ENCODE results near the gene TJP1. TPM values are rescaled to one million over a fixed set of nuclear protein-coding genes. Genes with fewer than 3 reads are reported as not detected.

The TJP1 gene
- not detected for total RNA-seq

DNA sequence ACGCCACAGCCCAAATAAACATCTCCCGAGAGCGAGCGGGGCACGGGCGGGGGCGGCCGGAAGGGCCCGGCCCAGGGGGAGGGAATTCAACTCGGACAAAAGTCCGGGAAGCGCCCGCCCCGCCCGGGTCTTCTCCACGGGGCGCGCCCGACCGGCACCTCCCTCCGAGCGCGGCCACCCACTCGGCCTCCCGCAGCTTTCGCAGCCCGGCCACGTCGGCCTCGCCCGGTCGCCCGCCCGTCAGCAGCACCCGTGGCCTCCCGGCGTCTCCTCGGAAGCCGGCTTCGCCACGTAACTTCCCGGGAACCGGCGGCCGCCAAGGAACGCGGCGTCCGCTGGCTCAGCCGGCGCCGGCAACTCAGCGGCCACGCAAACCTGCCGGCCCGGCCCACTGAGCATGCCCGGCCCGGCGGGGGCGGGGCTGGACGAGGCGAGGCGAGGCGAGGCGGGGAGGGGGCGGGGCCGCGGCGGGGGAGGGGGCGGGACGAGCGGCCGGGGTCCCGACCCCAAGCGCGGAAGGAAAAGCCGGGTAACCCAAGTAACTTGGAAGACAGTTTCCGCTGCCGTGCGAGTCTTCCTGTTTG, at the start of gene TJP1:
Gene TJP1 (minus strand): TSS at position 369 of the 584 bp plus-strand sequence. CDS start 440 bp downstream, outside the sequence.
- CTCF ChIA-PET, result no interaction called here
- POLR2A ChIA-PET, result no interaction called here
- no peak for DNase-seq
- Mint-ChIP-seq H3K27me3 (peaks cover 43% of the 10 kb centered on the region), H3K36me3 (peaks cover 5% of the 10 kb centered on the region), H3K4me3 (peak within 1 kb of the TSS; percentile 2), H3K4me1 (ENCODE audit: low read depth) (peaks cover 18% of the 10 kb centered on the region), H3K9me3 (peaks cover 14% of the 10 kb centered on the region), H3K27ac (no peak within 1 kb of the TSS)
- intact Hi-C loops (cut with micrococcal nuclease), result no loop called here

DNA sequence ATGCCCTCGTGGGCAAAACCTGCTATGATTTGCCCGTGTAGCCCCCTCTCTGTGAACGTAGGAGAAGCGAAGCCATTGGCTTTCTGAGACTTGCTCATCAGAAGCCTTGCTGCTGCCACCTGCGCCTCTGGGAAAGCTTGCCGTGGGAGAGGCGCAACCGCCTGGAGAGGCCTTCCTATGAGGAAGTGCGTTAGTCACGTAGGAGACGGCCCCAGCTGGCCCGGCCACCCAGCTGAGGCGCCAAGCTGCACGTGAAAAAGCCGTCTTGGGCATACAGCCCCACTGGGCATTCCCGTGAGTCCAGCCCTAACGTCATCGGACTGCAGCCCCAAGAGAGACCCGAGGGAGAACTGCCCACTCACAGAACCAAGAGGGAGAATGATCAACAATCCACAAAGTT, 49.1 kb upstream of the TJP1 start:
- no peaks in the 10 kb centered on the region for H3K36me3 Mint-ChIP-seq
- H3K27me3 Mint-ChIP-seq, result peaks cover 10% of the 10 kb centered on the region
- CTCF ChIA-PET, result no interaction called here
- no peak overlapping the region for H3K4me3 Mint-ChIP-seq
- H3K27ac Mint-ChIP-seq, result no peak overlapping the region
- H3K4me1 Mint-ChIP-seq (ENCODE audit: low read depth), result no peaks in the 10 kb centered on the region
- POLR2A ChIA-PET, result no interaction called here
- no peaks in the 10 kb centered on the region for H3K9me3 Mint-ChIP-seq
- no peak for DNase-seq
- intact Hi-C loops (cut with micrococcal nuclease), result no loop called here

DNA sequence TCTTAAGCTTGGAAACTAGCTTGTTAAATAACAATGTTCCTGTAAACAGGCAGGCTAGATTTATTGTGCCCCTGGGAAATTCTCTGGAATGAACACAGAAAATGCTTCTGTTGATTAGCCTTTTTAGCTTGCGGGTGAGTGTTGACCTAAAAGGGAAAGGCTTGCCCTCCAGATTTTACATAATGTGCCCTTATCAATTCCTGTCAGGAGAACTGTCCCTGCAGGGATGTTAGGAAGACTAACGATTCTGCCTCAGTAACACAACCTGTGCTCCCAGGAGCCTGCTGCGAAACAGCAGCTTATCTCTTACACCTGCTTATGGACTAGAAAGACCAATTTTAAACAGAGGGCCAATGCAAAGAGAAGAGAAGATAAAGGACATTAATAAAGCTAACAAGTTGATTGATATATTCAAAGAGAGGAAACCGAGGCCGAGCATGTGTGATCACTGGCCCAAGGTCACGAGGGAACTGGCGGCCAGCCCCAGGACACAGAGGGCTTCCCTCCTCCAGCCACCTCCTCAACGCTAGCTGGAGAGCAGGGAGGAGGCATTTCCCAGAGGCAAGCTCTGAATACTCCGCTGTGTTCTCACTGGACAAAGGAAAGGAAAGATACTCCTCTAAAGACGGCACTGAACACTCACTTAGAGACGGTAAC, 48.4 kb upstream of the TJP1 start:
- Mint-ChIP-seq H3K27me3 (peaks cover 15% of the 10 kb centered on the region), H3K27ac (no peak overlapping the region), H3K4me3 (no peak overlapping the region), H3K4me1 (ENCODE audit: low read depth) (no peaks in the 10 kb centered on the region), H3K36me3 (no peaks in the 10 kb centered on the region), H3K9me3 (no peaks in the 10 kb centered on the region)
- no peak for DNase-seq
- ChIA-PET POLR2A (no interaction called here), CTCF (no interaction called here)
- intact Hi-C loops (cut with micrococcal nuclease), result no loop called here

DNA sequence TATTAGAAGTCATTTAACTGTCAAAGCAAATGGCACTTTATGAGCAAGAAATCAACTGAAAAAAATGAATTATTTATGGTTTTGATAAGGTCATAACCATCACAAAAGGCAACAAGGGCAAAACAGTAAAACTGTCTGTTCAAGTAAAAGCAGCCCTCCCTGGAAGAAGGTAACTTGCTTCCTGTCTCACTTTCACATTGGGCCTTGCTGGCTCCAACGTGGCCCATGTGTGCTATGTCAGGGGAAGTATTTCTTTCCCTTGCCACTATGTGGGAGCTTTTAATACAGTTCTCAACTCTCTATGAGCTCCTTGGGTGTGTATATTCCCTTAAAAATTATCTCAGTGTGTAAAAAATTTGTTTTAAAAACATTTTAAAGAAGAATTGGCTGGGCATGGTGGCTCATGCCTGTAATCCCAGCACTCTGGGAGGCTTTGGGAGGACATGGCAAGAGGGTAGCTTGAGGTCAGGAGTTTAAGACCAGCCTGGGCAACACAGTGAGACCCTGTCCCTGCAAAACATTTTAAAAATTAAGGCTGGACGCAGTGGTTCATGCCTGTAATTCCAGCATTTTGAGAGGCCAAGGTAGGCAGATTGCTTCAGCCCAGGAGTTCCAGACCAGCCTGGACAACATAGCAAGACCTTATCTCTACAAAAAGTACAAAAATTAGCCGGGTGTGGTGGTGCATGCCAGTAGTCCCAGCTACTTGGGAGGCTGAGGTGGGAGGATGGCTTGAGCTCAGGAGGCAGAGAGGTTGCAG, 45.2 kb upstream of the TJP1 start:
- intact Hi-C loops (cut with micrococcal nuclease), result no loop called here
- no peak for DNase-seq

DNA sequence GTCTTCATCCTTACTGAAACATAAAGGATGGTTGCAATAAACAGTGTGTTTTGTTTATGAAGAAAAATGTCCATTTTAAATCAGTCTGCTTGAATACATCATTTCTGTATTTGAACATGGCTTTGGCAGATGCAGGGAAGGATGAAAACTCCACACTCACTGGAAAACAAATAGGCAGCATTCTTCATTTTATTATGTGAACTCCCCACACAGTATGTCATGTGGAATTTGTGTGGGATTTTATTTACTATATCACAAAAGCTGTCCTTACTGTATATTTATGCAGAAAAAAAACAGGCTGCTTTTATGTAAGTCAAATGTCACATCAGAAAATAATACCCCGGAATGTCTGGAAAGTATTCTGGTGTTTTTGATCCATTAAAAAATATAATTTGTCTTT, 44.1 kb upstream of the TJP1 start:
- Mint-ChIP-seq H3K9me3 (no peaks in the 10 kb centered on the region), H3K4me3 (no peak overlapping the region), H3K27me3 (peaks cover 19% of the 10 kb centered on the region), H3K36me3 (no peaks in the 10 kb centered on the region), H3K27ac (no peak overlapping the region), H3K4me1 (ENCODE audit: low read depth) (no peaks in the 10 kb centered on the region)
- ChIA-PET POLR2A (no interaction called here), CTCF (interaction anchor here (0.7 kb wide), 1 partner anchor 14 kb away, joined by 3 read pairs; no protein-coding TSS in a partner anchor)
- DNase-seq, result no peak
- intact Hi-C loops (cut with micrococcal nuclease), result no loop called here

More for the DNA sequence above, 45.2 kb upstream of the TJP1 start:
- Mint-ChIP-seq H3K27ac (no peak overlapping the region), H3K4me3 (no peak overlapping the region), H3K9me3 (no peaks in the 10 kb centered on the region), H3K36me3 (no peaks in the 10 kb centered on the region), H3K4me1 (ENCODE audit: low read depth) (no peaks in the 10 kb centered on the region), H3K27me3 (peaks cover 18% of the 10 kb centered on the region)
- ChIA-PET POLR2A (no interaction called here), CTCF (no interaction called here)

DNA sequence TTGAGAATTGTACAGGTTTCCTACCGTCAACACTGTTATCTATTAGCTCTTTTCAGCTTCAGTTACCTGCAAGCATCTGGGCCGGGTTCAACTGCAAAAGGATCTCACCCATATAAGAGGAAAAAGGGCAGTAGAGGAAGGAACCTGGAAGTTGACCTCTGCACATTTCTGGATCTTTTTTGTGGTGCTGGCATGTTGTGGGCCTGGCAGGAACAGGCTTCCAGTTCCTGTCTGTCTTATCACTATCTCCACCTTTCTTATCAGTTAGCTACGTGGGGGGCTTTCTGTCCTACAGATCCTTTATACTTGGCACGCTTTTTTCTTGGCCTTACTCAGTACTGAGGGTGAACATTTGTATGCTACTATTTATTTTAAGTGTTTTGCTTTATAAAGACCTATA, 42.2 kb upstream of the TJP1 start:
- no peak overlapping the region for H3K4me3 Mint-ChIP-seq

DNA sequence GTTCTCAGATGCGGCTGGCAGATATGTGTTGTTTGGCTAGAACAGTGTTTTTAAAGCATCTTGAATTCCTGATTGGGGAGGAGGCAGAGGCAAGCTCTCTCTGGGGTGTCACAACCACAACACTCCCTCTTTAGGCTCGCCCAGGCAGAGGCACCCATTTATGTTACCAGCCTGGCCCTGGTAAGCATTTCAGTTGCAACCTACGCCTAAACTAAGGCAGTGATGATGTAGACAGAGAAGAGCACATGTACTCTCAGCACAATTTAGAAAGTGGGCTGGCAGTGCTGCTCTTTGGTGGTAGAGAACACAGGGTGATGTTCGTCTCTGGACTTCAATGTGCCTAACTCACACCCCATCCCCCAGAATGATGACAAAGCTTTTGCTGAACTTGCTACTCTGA, 41.2 kb upstream of the TJP1 start:
- H3K27me3 Mint-ChIP-seq, result peaks cover 20% of the 10 kb centered on the region
- no peaks in the 10 kb centered on the region for H3K36me3 Mint-ChIP-seq
- ChIA-PET CTCF (no interaction called here), POLR2A (no interaction called here)
- H3K27ac Mint-ChIP-seq, result no peak overlapping the region
- H3K4me3 Mint-ChIP-seq, result no peak overlapping the region
- H3K4me1 Mint-ChIP-seq (ENCODE audit: low read depth), result no peaks in the 10 kb centered on the region
- DNase-seq, result no peak
- intact Hi-C loops (cut with micrococcal nuclease), result no loop called here
- H3K9me3 Mint-ChIP-seq, result no peaks in the 10 kb centered on the region

More for the DNA sequence above, 42.2 kb upstream of the TJP1 start:
- H3K36me3 Mint-ChIP-seq, result no peaks in the 10 kb centered on the region
- no peak overlapping the region for H3K27ac Mint-ChIP-seq
- intact Hi-C loops (cut with micrococcal nuclease), result no loop called here
- H3K4me1 Mint-ChIP-seq (ENCODE audit: low read depth), result no peaks in the 10 kb centered on the region
- ChIA-PET CTCF (no interaction called here), POLR2A (no interaction called here)
- H3K27me3 Mint-ChIP-seq, result peaks cover 28% of the 10 kb centered on the region
- no peak for DNase-seq
- no peaks in the 10 kb centered on the region for H3K9me3 Mint-ChIP-seq

DNA sequence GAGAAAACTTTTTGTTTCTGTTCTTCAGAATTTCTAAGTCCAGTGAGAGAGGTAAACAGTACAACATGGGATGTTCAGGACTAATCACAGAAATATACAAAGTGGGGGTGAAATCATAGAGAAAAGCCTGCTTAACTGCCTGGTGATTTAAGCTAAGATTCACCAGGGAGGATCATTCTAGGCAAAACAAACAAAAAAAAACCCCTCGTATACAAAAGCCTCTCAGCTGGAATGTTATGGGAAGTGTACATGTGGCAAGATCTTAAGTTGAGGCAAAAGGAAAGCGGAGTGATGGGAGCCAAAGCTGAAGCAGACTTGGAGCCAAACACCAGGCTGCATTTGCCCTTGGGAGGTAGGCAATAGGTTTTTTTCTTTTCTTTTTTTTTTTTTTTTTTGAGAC, 40.0 kb upstream of the TJP1 start:
- DNase-seq, result no peak
- no peaks in the 10 kb centered on the region for H3K36me3 Mint-ChIP-seq
- H3K9me3 Mint-ChIP-seq, result no peaks in the 10 kb centered on the region
- H3K27ac Mint-ChIP-seq, result no peak overlapping the region
- ChIA-PET CTCF (no interaction called here), POLR2A (no interaction called here)
- peaks cover 19% of the 10 kb centered on the region for H3K27me3 Mint-ChIP-seq
- no peak overlapping the region for H3K4me3 Mint-ChIP-seq
- intact Hi-C loops (cut with micrococcal nuclease), result no loop called here
- no peaks in the 10 kb centered on the region for H3K4me1 Mint-ChIP-seq (ENCODE audit: low read depth)

DNA sequence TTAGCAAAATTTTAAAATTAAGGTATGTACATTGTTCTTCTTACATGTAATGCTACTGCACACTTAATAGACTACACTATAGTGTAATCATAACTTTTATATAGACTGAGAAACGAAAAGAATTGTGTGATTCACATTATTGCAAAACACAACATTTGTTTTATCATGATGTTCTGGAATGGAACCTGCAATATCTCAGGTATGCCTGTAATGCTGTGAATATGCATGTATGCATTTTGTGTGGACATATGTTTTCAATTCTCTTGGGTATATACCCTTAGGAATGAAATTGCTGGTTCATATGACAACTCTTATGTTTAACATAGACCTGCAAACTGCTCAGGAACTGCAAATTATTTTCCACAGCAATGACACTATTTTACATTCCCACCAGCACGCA, 38.6 kb upstream of the TJP1 start:
- POLR2A ChIA-PET, result no interaction called here
- intact Hi-C loops (cut with micrococcal nuclease), result no loop called here
- Mint-ChIP-seq H3K27me3 (peaks cover 15% of the 10 kb centered on the region), H3K4me3 (no peak overlapping the region), H3K4me1 (ENCODE audit: low read depth) (no peaks in the 10 kb centered on the region), H3K27ac (no peak overlapping the region), H3K9me3 (no peaks in the 10 kb centered on the region), H3K36me3 (no peaks in the 10 kb centered on the region)
- CTCF ChIA-PET, result no interaction called here
- DNase-seq, result no peak

DNA sequence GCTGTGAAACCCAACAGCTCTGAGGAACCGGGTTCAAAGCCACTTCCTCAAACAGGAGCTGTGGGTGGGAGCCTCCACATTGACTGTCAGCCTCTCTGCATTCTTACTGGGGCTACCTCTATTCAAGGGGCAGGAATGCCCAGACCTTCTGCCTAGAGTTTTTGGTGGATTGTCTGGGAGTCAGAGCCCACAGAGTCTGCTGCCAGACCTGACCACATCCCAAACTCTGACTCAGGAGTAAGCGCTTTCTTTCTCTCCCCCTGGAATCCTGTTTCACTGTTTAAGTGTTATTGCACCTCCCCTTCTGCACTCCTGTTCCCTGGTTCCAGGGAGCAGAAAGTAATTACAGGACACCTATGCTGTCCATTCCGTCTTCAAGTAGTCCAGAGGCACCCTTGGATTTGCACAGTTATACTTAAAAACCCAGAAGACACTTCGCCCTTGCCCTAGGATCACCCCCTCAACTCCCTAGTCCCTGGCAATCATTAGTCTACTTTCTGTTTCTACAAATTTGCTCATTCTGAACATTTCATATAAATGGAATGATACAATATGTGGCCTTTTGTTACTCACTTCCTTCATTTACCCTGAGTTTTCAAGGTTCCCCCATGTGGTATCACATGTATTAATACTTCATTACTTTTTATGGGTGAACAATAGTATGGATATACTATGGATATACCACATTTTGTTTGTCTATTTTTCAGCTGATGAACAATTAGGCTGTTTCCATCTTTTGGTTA, 37.9 kb upstream of the TJP1 start:
- no peak for DNase-seq
- Mint-ChIP-seq H3K36me3 (no peaks in the 10 kb centered on the region), H3K27ac (no peak overlapping the region), H3K4me1 (ENCODE audit: low read depth) (no peaks in the 10 kb centered on the region), H3K27me3 (peaks cover 13% of the 10 kb centered on the region), H3K4me3 (no peak overlapping the region), H3K9me3 (no peaks in the 10 kb centered on the region)
- ChIA-PET POLR2A (no interaction called here), CTCF (no interaction called here)
- intact Hi-C loops (cut with micrococcal nuclease), result no loop called here

DNA sequence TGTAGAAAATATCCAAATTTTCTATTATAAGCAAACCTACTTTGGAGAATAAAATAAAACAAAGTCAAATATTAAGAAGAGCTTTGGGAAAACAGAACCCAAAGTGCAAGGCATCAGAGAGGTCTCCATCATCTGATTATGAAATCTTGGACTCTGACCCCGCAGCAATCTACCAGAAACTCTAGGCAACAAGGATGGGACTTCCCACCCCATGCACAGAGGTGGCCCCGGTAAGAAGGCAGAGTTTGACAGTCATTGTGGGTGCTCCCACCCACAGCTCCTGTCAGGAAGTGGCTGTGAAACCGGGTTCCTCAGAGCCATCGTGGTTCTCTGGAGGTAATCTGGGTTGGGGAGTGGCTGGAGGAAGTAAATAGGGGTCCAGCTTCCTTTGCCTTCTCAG, 37.0 kb upstream of the TJP1 start:
- Mint-ChIP-seq H3K36me3 (no peaks in the 10 kb centered on the region), H3K9me3 (no peaks in the 10 kb centered on the region), H3K27me3 (peaks cover 13% of the 10 kb centered on the region), H3K4me3 (no peak overlapping the region), H3K27ac (no peak overlapping the region), H3K4me1 (ENCODE audit: low read depth) (no peaks in the 10 kb centered on the region)
- no peak for DNase-seq
- intact Hi-C loops (cut with micrococcal nuclease), result no loop called here
- ChIA-PET CTCF (interaction anchor here (0.6 kb wide), 1 partner anchor 54 kb away, joined by 3 read pairs; no protein-coding TSS in a partner anchor), POLR2A (no interaction called here)

DNA sequence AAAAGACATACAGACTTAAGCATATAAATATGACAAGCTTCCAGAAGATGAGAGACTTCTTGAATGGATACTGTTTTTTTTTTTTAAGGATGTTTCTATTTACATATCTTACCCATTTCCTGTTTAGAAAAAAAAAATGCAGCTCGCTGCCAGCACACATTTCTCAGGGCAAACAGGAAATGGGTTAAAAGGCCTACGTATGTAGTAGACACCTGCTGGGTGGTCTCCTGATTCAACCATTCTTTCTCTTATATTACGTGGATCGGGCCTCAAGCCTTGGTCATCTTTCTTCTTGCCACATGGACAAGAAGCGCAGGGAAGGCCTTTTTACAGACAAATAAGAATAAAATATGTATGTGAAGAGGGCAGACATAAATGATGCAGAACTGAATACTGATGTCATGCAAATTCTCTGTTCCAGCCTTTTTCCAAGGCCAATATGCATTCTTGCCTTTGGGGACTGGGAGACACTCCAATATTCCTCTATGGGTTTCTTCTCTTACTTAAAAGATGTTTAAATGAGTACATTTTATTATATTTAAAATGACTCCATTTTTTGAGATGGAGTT, 35.0 kb upstream of the TJP1 start:
- Mint-ChIP-seq H3K4me3 (no peak overlapping the region), H3K9me3 (no peaks in the 10 kb centered on the region), H3K36me3 (no peaks in the 10 kb centered on the region), H3K4me1 (ENCODE audit: low read depth) (no peaks in the 10 kb centered on the region), H3K27me3 (peaks cover 11% of the 10 kb centered on the region), H3K27ac (no peak overlapping the region)
- DNase-seq, result no peak
- POLR2A ChIA-PET, result no interaction called here
- CTCF ChIA-PET, result no interaction called here
- intact Hi-C loops (cut with micrococcal nuclease), result no loop called here
